ENCODE data around the gene JARID2. TPM values are rescaled to one million over a fixed set of nuclear protein-coding genes. Genes with fewer than 3 reads are reported as not detected.

JARID2 gene
- total and polyA plus RNA-seq, 4 donors, result 1.4 to 12.3 (median 3.4) TPM

DNA sequence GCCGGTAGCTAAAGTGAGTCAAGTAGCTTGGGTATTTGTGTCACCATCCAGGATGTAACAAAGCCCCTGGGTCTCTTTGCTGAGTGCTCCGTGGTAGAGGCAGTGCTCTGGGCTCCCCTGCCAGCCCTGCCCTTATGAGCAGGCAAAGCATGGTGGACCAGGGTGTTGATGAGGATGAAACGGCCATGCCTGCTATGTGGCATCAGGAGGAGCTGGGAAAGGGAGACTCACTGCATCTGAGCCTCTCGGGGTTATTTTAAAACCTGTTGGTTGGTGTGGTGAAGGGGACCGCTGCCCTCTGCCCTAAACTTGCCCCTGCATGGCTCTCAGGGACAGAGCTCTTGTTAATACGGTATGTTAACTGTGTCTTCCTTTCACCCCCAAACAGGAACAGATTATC, 273.8 kb downstream of the JARID2 start (continued):
- TF ChIP-seq, protein P1, sequence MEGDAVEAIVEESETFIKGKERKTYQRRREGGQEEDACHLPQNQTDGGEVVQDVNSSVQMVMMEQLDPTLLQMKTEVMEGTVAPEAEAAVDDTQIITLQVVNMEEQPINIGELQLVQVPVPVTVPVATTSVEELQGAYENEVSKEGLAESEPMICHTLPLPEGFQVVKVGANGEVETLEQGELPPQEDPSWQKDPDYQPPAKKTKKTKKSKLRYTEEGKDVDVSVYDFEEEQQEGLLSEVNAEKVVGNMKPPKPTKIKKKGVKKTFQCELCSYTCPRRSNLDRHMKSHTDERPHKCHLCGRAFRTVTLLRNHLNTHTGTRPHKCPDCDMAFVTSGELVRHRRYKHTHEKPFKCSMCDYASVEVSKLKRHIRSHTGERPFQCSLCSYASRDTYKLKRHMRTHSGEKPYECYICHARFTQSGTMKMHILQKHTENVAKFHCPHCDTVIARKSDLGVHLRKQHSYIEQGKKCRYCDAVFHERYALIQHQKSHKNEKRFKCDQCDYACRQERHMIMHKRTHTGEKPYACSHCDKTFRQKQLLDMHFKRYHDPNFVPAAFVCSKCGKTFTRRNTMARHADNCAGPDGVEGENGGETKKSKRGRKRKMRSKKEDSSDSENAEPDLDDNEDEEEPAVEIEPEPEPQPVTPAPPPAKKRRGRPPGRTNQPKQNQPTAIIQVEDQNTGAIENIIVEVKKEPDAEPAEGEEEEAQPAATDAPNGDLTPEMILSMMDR (IDR thresholded peaks at IDR 0.05; ENCODE audit: low read depth, low read length, missing input control), result no peak
- TF ChIP-seq RXRA (IDR thresholded peaks at IDR 0.05), result no peak

GRCh38 chr6:15520626-15521203, 274.8 kb downstream of the JARID2 start:
- H3K36me3 ChIP-seq (ENCODE audit: control insufficient read depth in 4 of 4, insufficient read depth in 3 of 4, low read depth in 1 of 4, low read length in 3 of 4), result peaks cover 8 to 33% (median 10%) of the 10 kb centered on the region in 4 donors
- no peak for DNase-seq (ENCODE audit: low spot score)
- 97% methylated on average over 20 of the region's 20 CpGs for WGBS

GRCh38 chr6:15521582-15521981, 275.7 kb downstream of the JARID2 start:
- no peaks in the 10 kb centered on the region for H3K27me3 ChIP-seq (ENCODE audit: control insufficient read depth in 4 of 4, insufficient read depth in 4 of 4, low read length in 3 of 4)
- 83% methylated on average over 6 of the region's 6 CpGs for WGBS
- H3K9ac ChIP-seq (ENCODE audit: low read depth in 1 of 2, low read length in 2 of 2), result no peak overlapping the region
- peaks cover 5 to 37% (median 11%) of the 10 kb centered on the region in 4 donors for H3K36me3 ChIP-seq (ENCODE audit: control insufficient read depth in 4 of 4, insufficient read depth in 3 of 4, low read depth in 1 of 4, low read length in 3 of 4)
- TF ChIP-seq RAD21 (IDR thresholded peaks at IDR 0.05) (no peak), HNF4G (IDR thresholded peaks at IDR 0.05) (no peak), FOXA1 (IDR thresholded peaks at IDR 0.05) (no peak), RXRA (IDR thresholded peaks at IDR 0.05) (no peak), ATF3 (IDR thresholded peaks at IDR 0.05) (no peak), GABPA (IDR thresholded peaks at IDR 0.05 in 1 of 2, conservative IDR thresholded peaks at IDR 0.05 in 1 of 2) (no peak), FOXA2 (IDR thresholded peaks at IDR 0.05) (no peak), JUND (IDR thresholded peaks at IDR 0.05) (no peak), MAX (IDR thresholded peaks at IDR 0.05) (no peak), YY1 (IDR thresholded peaks at IDR 0.05) (no peak), EGR1 (IDR thresholded peaks at IDR 0.05; ENCODE audit: low read depth in 2 of 2) (no peak), NR2F2 (IDR thresholded peaks at IDR 0.05) (no peak)
- TF ChIP-seq, protein P1 (IDR thresholded peaks at IDR 0.05; ENCODE audit: low read depth, low read length, missing input control), result no peak
- TF ChIP-seq, protein P2, sequence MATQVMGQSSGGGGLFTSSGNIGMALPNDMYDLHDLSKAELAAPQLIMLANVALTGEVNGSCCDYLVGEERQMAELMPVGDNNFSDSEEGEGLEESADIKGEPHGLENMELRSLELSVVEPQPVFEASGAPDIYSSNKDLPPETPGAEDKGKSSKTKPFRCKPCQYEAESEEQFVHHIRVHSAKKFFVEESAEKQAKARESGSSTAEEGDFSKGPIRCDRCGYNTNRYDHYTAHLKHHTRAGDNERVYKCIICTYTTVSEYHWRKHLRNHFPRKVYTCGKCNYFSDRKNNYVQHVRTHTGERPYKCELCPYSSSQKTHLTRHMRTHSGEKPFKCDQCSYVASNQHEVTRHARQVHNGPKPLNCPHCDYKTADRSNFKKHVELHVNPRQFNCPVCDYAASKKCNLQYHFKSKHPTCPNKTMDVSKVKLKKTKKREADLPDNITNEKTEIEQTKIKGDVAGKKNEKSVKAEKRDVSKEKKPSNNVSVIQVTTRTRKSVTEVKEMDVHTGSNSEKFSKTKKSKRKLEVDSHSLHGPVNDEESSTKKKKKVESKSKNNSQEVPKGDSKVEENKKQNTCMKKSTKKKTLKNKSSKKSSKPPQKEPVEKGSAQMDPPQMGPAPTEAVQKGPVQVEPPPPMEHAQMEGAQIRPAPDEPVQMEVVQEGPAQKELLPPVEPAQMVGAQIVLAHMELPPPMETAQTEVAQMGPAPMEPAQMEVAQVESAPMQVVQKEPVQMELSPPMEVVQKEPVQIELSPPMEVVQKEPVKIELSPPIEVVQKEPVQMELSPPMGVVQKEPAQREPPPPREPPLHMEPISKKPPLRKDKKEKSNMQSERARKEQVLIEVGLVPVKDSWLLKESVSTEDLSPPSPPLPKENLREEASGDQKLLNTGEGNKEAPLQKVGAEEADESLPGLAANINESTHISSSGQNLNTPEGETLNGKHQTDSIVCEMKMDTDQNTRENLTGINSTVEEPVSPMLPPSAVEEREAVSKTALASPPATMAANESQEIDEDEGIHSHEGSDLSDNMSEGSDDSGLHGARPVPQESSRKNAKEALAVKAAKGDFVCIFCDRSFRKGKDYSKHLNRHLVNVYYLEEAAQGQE (IDR thresholded peaks at IDR 0.05), result no peak
- DNase-seq (ENCODE audit: low spot score), result no peak
- H3K9me3 ChIP-seq (ENCODE audit: control insufficient read depth in 4 of 4, low read length in 3 of 4), result no peaks in the 10 kb centered on the region
- no peaks in the 10 kb centered on the region for H3K4me1 ChIP-seq (ENCODE audit: control insufficient read depth in 4 of 4, insufficient read depth in 4 of 4, low read length in 3 of 4)
- no peak overlapping the region for H3K4me3 ChIP-seq (ENCODE audit: low read depth in 1 of 3, low read length in 3 of 3)
- no peak overlapping the region for H3K27ac ChIP-seq (ENCODE audit: low read depth in 1 of 2, low read length in 2 of 2)

More at GRCh38 chr6:15520626-15521203, 274.8 kb downstream of the JARID2 start:
- Histone ChIP-seq H3K9me3 (ENCODE audit: control insufficient read depth in 4 of 4, low read length in 3 of 4) (no peaks in the 10 kb centered on the region), H3K27me3 (ENCODE audit: control insufficient read depth in 4 of 4, insufficient read depth in 4 of 4, low read length in 3 of 4) (no peaks in the 10 kb centered on the region), H3K4me3 (ENCODE audit: low read depth in 1 of 3, low read length in 3 of 3) (no peak overlapping the region), H3K9ac (ENCODE audit: low read depth in 1 of 2, low read length in 2 of 2) (no peak overlapping the region), H3K27ac (ENCODE audit: low read depth in 1 of 2, low read length in 2 of 2) (no peak overlapping the region), H3K4me1 (ENCODE audit: control insufficient read depth in 4 of 4, insufficient read depth in 4 of 4, low read length in 3 of 4) (no peaks in the 10 kb centered on the region)
- TF ChIP-seq HNF4G (IDR thresholded peaks at IDR 0.05) (no peak), TAF1 (conservative IDR thresholded peaks at IDR 0.05) (no peak)

Data from liver (tissue), 9 donors.